ENCODE data around the gene DEFB116.

GRCh38 chr20:31355981-31356380 is 47.6 kb upstream of the DEFB116 start:
- TF ChIP-seq EZH2phosphoT487 (IDR thresholded peaks at IDR 0.05; ENCODE audit: insufficient read depth, low read depth), result no peak
- TF ChIP-seq EZH2 (IDR thresholded peaks at IDR 0.05; ENCODE audit: insufficient read depth, poor library complexity, severe bottlenecking), result no peak

Measured in GM23248 (cell line).